K562 (cell line): ENCODE measurements around the gene GPT2. TPM values are rescaled to one million over a fixed set of nuclear protein-coding genes. Genes with fewer than 3 reads are reported as not detected.

ENCODE experiments used
- CCAR2 ChIP-seq: fragments of 200-400 bp; formaldehyde crosslinking; IDR thresholded peaks from 2 replicates; pipeline ENCODE4 v1.6.1; 2017; ENCODE audit warnings: mild to moderate bottlenecking, low read depth, low read length
- ETV5 ChIP-seq: sonication (generic); formaldehyde crosslinking; IDR thresholded peaks from 2 replicates; pipeline ENCODE4 v1.4.0; 2020; ENCODE audit warnings: low read depth, mild to moderate bottlenecking, missing genetic modification reagents
- HMGN3 ChIP-seq: IDR thresholded peaks from 2 replicates; pipeline ENCODE4 v1.6.1; 2011; ENCODE audit warnings: borderline replicate concordance, low read depth, mild to moderate bottlenecking, mixed read lengths, low read length; ENCODE audit not compliant: insufficient read length; ENCODE audit errors: extremely low read depth
- JUN ChIP-seq, 2 experiments: sonication (generic) in 1 of 2; formaldehyde crosslinking in 1 of 2; IDR thresholded peaks; 2 replicates each; pipeline versions ENCODE4 v1.6.1 to v1.8.0; 2012 to 2022; ENCODE audit warnings: borderline replicate concordance in 2 of 2, mild to moderate bottlenecking in 2 of 2, improper control_type of control experiment in 1 of 2, low read depth in 1 of 2, low read length in 1 of 2, missing genetic modification reagents in 1 of 2
- MCM7 ChIP-seq, 2 experiments: fragments of 450-650 bp; IDR thresholded peaks; 2 replicates each; pipeline ENCODE4 v1.6.1; 2016 to 2018
- NR4A1 ChIP-seq, 2 experiments: fragments of 250-450 bp in 1 of 2; fragments of 450-650 bp in 1 of 2; sonication (Bioruptor Pico) in 1 of 2; IDR thresholded peaks; 2 replicates each; pipeline versions ENCODE4 v1.4.0 to v1.6.1; 2016 to 2020; ENCODE audit warnings: mild to moderate bottlenecking in 2 of 2, missing compliant biosample characterization in 1 of 2, missing genetic modification characterization in 1 of 2, moderate library complexity in 1 of 2
- OTX1 ChIP-seq: fragments of 450-650 bp; formaldehyde crosslinking; IDR thresholded peaks from 2 replicates; pipeline ENCODE4 v1.4.0; 2022; ENCODE audit warnings: mild to moderate bottlenecking
- PRPF4 ChIP-seq: fragments of 200-400 bp; formaldehyde crosslinking; IDR thresholded peaks from one replicate; pipeline ENCODE4 v1.6.1; 2017; ENCODE audit warnings: low read length, low read depth, mild to moderate bottlenecking; ENCODE audit not compliant: insufficient read depth, poor library complexity, severe bottlenecking
- SETDB1 ChIP-seq: IDR thresholded peaks from one replicate; pipeline ENCODE4 v1.6.1; 2012; ENCODE audit warnings: low read length, control low read depth, inconsistent platforms
- SMAD1 ChIP-seq: fragments of 150-350 bp; IDR thresholded peaks from 2 replicates; pipeline ENCODE4 v1.6.1; 2014; ENCODE audit warnings: low read length, low read depth; ENCODE audit not compliant: partially characterized antibody
- TSC22D4 ChIP-seq: fragments of 450-650 bp; IDR thresholded peaks from 2 replicates; pipeline ENCODE4 v1.6.1; 2016; ENCODE audit warnings: missing genetic modification characterization, missing biosample characterization, control low read depth
- ZNF717 ChIP-seq: fragments of 250-450 bp; sonication (Bioruptor Pico); IDR thresholded peaks from 2 replicates; pipeline ENCODE4 v1.5.0; 2021
- polyA plus RNA-seq, 8 experiments: library from polyadenylated mRNA; depleted of rRNA in 4 of 8; stranded (reverse) in 5 of 8; unstranded in 3 of 8; fragments of >200 nt; fragmentation: Nextera tagmentation in 2 of 8; fragmentation: Illumina TruSeq in 1 of 8; extraction: Ambion mirVana in 2 of 8; extraction: Trizol in 1 of 8; gene quantifications; 2 replicates each; pipeline versions ENCODE4 v1.2.1 to v1.2.3, GENCODE V29; 2011 to 2014; ENCODE audit warnings: inconsistent platforms in 1 of 8, missing spikeins in 1 of 8
- total RNA-seq, 7 experiments: library from RNA; depleted of rRNA in 6 of 7; stranded (reverse); fragments of >200 nt in 6 of 7; fragmentation: Illumina TruSeq in 2 of 7; extraction: Trizol in 2 of 7; gene quantifications; 2 replicates each; pipeline versions ENCODE4 v1.2.1 to v1.2.3, GENCODE V29; 2011 to 2021; ENCODE audit warnings: low replicate concordance in 1 of 7
- TF ChIP-seq, protein P1 (sequence below), 3 experiments: fragments of 200-800 bp in 1 of 3; fragments of 250-450 bp in 1 of 3; fragments of 450-650 bp in 1 of 3; sonication (Bioruptor Pico) in 1 of 3; sonication (Bioruptor generic) in 1 of 3; formaldehyde crosslinking in 1 of 3; IDR thresholded peaks; 2 replicates each; pipeline versions ENCODE4 v1.6.1 to v1.8.0; 2016 to 2022; ENCODE audit warnings: mild to moderate bottlenecking in 2 of 3, missing genetic modification characterization in 2 of 3, missing compliant biosample characterization in 1 of 3, moderate library complexity in 1 of 3
- TF ChIP-seq, protein P2 (sequence below): sonication (generic); formaldehyde crosslinking; IDR thresholded peaks from 2 replicates; pipeline ENCODE4 v1.8.0; 2022; ENCODE audit warnings: missing genetic modification reagents, mild to moderate bottlenecking, moderate library complexity, borderline replicate concordance
- TF ChIP-seq, protein P3 (sequence below): fragments of 150-350 bp; conservative IDR thresholded peaks from 2 replicates; pipeline ENCODE4 v1.6.1; 2014; ENCODE audit warnings: low read length

The GPT2 gene
- total and polyA plus RNA-seq, 9 of the 15 experiments (the other 6 are each of a cell fraction or from before 2014, with no cell fraction given), result 0.79 to 14.4 (median 5.8) TPM

DNA sequence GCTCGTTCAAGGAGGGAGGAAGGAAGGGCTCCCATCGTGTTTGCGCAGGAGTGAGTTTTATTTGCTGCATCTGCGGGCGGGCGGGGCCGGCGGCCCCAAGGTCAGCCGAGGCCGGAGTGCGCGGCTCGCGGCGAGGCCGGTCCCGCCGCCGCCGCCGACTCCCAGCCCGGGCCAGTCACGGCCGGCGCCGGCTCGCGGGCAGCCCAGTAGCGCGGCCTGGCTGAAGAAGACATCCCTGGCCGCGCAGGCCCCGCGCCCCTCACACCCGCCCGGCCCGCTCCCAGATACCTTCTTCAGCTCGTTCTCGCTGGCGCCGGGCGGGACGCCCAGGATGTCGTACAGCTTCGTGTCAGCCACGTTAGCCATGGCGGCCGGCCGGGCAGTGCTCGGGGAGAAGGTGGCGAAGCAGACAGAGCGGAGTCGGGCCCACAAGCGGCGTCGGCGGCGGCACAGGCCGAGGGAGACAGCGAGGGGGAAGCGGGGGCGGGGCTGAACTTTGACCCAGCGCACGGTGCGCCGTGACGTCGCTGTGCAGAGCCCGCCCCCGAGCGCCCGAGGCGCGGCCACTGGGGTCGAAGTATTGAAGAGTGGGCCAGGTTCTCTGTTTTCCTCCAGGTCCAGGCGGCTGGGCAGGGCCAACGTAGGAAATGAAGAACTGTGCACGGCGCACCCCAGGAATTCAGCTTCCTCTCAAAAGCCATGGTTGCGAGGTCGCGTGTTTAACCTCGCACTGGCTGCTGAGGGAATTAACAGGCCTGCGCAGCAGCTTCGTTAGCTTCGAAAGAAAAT lies 89.2 kb downstream of the GPT2 start, which contains the start of gene DNAJA2 (continued):
- no peak for TF ChIP-seq PRPF4
- TF ChIP-seq JUN (IDR thresholded peaks at IDR 0.05; ENCODE audit: borderline replicate concordance, low read depth, low read length), result no peak
- TF ChIP-seq JUN (CRISPR knock-in tag; IDR thresholded peaks at IDR 0.05; ENCODE audit: borderline replicate concordance), result no peak
- 0 out of 2 replicates have a peak, but pooled peaks have one; percentile 34 for TF ChIP-seq ETV5 (CRISPR knock-in tag)
- TF ChIP-seq HMGN3, result peak; percentile 54
- TF ChIP-seq ZNF717 (CRISPR knock-in tag), result no peak
- no peak for TF ChIP-seq SETDB1
- no peak for TF ChIP-seq MCM7 (IDR thresholded peaks at IDR 0.05)
- peak; percentile 84 for TF ChIP-seq SMAD1
- TF ChIP-seq, protein P1, sequence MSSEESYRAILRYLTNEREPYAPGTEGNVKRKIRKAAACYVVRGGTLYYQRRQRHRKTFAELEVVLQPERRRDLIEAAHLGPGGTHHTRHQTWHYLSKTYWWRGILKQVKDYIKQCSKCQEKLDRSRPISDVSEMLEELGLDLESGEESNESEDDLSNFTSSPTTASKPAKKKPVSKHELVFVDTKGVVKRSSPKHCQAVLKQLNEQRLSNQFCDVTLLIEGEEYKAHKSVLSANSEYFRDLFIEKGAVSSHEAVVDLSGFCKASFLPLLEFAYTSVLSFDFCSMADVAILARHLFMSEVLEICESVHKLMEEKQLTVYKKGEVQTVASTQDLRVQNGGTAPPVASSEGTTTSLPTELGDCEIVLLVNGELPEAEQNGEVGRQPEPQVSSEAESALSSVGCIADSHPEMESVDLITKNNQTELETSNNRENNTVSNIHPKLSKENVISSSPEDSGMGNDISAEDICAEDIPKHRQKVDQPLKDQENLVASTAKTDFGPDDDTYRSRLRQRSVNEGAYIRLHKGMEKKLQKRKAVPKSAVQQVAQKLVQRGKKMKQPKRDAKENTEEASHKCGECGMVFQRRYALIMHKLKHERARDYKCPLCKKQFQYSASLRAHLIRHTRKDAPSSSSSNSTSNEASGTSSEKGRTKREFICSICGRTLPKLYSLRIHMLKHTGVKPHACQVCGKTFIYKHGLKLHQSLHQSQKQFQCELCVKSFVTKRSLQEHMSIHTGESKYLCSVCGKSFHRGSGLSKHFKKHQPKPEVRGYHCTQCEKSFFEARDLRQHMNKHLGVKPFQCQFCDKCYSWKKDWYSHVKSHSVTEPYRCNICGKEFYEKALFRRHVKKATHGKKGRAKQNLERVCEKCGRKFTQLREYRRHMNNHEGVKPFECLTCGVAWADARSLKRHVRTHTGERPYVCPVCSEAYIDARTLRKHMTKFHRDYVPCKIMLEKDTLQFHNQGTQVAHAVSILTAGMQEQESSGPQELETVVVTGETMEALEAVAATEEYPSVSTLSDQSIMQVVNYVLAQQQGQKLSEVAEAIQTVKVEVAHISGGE (CRISPR knock-in tag; IDR thresholded peaks at IDR 0.05), result no peak
- TF ChIP-seq OTX1 (CRISPR knock-in tag), result no peak
- TF ChIP-seq, protein P2, sequence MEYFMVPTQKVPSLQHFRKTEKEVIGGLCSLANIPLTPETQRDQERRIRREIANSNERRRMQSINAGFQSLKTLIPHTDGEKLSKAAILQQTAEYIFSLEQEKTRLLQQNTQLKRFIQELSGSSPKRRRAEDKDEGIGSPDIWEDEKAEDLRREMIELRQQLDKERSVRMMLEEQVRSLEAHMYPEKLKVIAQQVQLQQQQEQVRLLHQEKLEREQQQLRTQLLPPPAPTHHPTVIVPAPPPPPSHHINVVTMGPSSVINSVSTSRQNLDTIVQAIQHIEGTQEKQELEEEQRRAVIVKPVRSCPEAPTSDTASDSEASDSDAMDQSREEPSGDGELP, result peak; percentile 70
- TF ChIP-seq TSC22D4, result no peak
- no peak for TF ChIP-seq NR4A1 (CRISPR knock-in tag; IDR thresholded peaks at IDR 0.05)
- 0 out of 2 replicates have a peak, but pooled peaks have one; percentile 25 for TF ChIP-seq NR4A1 (tag; IDR thresholded peaks at IDR 0.05)
- TF ChIP-seq CCAR2, result no peak
- TF ChIP-seq, protein P3, sequence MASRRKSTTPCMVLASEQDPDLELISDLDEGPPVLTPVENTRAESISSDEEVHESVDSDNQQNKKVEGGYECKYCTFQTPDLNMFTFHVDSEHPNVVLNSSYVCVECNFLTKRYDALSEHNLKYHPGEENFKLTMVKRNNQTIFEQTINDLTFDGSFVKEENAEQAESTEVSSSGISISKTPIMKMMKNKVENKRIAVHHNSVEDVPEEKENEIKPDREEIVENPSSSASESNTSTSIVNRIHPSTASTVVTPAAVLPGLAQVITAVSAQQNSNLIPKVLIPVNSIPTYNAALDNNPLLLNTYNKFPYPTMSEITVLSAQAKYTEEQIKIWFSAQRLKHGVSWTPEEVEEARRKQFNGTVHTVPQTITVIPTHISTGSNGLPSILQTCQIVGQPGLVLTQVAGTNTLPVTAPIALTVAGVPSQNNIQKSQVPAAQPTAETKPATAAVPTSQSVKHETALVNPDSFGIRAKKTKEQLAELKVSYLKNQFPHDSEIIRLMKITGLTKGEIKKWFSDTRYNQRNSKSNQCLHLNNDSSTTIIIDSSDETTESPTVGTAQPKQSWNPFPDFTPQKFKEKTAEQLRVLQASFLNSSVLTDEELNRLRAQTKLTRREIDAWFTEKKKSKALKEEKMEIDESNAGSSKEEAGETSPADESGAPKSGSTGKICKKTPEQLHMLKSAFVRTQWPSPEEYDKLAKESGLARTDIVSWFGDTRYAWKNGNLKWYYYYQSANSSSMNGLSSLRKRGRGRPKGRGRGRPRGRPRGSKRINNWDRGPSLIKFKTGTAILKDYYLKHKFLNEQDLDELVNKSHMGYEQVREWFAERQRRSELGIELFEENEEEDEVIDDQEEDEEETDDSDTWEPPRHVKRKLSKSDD, result no peak
